Large intestine (tissue), 3 donors: ENCODE measurements around the gene ZFPM1. TPM values are rescaled to one million over a fixed set of nuclear protein-coding genes. Genes with fewer than 3 reads are reported as not detected.

Experiments used
- DNase-seq, 2 donors: peaks; one replicate each; pipeline versions ENCODE4 v3.0.0 to v3.0.0-alpha.2; 2013
- H3K27ac ChIP-seq: one replicate; pipeline ENCODE4 v1.5.1; 2013; ENCODE audit warnings: low read length
- H3K27me3 ChIP-seq: 2 replicates; pipeline ENCODE4 v1.6.1; 2013; ENCODE audit warnings: low read length; ENCODE audit not compliant: control insufficient read depth, insufficient read depth
- H3K36me3 ChIP-seq: 2 replicates; pipeline ENCODE4 v1.6.1; 2013; ENCODE audit warnings: low read length; ENCODE audit not compliant: control insufficient read depth, insufficient read depth
- H3K4me1 ChIP-seq: one replicate; pipeline ENCODE4 v1.6.1; 2013; ENCODE audit warnings: low read length; ENCODE audit not compliant: control insufficient read depth, insufficient read depth
- H3K4me3 ChIP-seq: one replicate; pipeline ENCODE4 v1.5.1; 2013; ENCODE audit warnings: low read length
- H3K9me3 ChIP-seq: one replicate; pipeline ENCODE4 v1.6.1; 2013; ENCODE audit warnings: mild to moderate bottlenecking, low read depth, low read length, moderate library complexity; ENCODE audit not compliant: control insufficient read depth
- WGBS: methylation state at CpG from one replicate; pipeline ENCODE4 v1.1.5; 2013; ENCODE audit warnings: low lambda C conversion rate; ENCODE audit not compliant: insufficient coverage; 5-methylcytosine and 5-hydroxymethylcytosine counted together
- polyA plus RNA-seq: library from polyadenylated mRNA; unstranded; fragments of 120-200 nt; gene quantifications from one replicate; pipeline ENCODE4 v1.2.1, GENCODE V29; 2013

ZFPM1 gene
- polyA plus RNA-seq, 1 donor = 27.2 TPM

- no CpG with 5 or more reads among the region's 27 CpGs for WGBS
- peaks cover 54% of the 10 kb centered on the region for H3K36me3 ChIP-seq
- H3K4me3 ChIP-seq = no peak overlapping the region
- H3K27me3 ChIP-seq = no peaks in the 10 kb centered on the region
- H3K4me1 ChIP-seq = peaks cover 57% of the 10 kb centered on the region
- DNase-seq = no peak
- peak overlapping the region; percentile 64 for H3K27ac ChIP-seq
- no peaks in the 10 kb centered on the region for H3K9me3 ChIP-seq
These were observed 77.2 kb downstream of the ZFPM1 start for GRCh38 chr16:88530051-88530857.

GRCh38 chr16:88530858-88531203 is 77.8 kb downstream of the ZFPM1 start:
- peak overlapping the region; percentile 64 for H3K27ac ChIP-seq
- no peaks in the 10 kb centered on the region for H3K27me3 ChIP-seq
- peaks cover 56% of the 10 kb centered on the region for H3K36me3 ChIP-seq
- H3K9me3 ChIP-seq = no peaks in the 10 kb centered on the region
- H3K4me1 ChIP-seq = peaks cover 51% of the 10 kb centered on the region
- H3K4me3 ChIP-seq = no peak overlapping the region
- peak; percentile 47 to 77 for DNase-seq
- WGBS = no CpG with 5 or more reads among the region's 11 CpGs

DNA sequence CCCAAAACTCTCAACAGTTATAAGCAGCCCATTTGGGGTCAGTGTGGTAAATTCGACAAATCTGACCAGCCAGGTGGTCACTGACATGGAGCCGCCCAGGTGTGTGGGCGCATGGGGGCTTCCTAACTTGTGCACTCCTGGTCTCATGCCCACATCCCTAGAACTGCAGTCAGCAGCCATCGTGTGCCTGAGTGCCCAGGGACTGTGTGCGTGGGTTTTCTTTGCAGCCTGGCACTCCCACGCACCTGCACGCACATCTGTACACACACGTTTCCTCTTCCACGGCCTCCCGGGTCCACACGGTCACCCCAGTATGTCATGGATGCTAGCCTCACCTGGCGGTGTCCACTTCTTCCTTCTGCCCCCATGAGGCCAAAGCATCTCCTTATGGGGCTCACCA is 78.3 kb downstream of the ZFPM1 start:
- peaks cover 59% of the 10 kb centered on the region for H3K36me3 ChIP-seq
- no peak overlapping the region for H3K4me3 ChIP-seq
- no peak for DNase-seq
- peaks cover 46% of the 10 kb centered on the region for H3K4me1 ChIP-seq
- no peaks in the 10 kb centered on the region for H3K27me3 ChIP-seq
- no CpG with 5 or more reads among the region's 12 CpGs for WGBS
- H3K9me3 ChIP-seq = no peaks in the 10 kb centered on the region
- H3K27ac ChIP-seq = peak overlapping the region; percentile 41

DNA sequence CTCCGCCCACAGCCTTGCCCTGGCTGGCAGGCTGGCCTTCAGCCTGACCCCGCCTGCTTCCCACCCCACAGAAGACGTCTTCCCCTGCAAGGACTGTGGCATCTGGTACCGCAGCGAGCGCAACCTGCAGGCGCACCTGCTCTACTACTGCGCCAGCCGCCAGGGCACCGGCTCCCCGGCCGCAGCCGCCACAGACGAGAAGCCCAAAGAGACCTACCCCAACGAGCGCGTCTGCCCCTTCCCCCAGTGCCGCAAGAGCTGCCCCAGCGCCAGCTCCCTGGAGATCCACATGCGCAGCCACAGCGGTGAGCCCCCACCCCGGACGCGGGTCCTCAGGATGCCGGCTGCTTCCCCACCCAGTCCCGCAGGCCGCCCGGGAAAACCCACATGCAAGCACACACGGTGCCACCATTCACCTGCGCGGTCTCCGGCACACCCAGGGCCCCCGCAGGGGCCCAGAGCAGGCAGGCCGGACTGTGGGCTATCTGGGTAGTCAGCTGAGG is 78.9 kb downstream of the ZFPM1 start:
- Histone ChIP-seq H3K27me3 (no peaks in the 10 kb centered on the region), H3K27ac (no peak overlapping the region), H3K9me3 (no peaks in the 10 kb centered on the region), H3K4me1 (peaks cover 40% of the 10 kb centered on the region), H3K36me3 (peaks cover 59% of the 10 kb centered on the region), H3K4me3 (no peak overlapping the region)
- DNase-seq = no peak
- WGBS = no CpG with 5 or more reads among the region's 34 CpGs

GRCh38 chr16:88532434-88533241 is 79.6 kb downstream of the ZFPM1 start:
- Histone ChIP-seq H3K36me3 (peaks cover 59% of the 10 kb centered on the region), H3K4me1 (peaks cover 33% of the 10 kb centered on the region), H3K4me3 (no peak overlapping the region), H3K27ac (no peak overlapping the region), H3K9me3 (no peaks in the 10 kb centered on the region), H3K27me3 (no peaks in the 10 kb centered on the region)
- no CpG with 5 or more reads among the region's 37 CpGs for WGBS
- no peak for DNase-seq

- Histone ChIP-seq H3K27ac (no peak overlapping the region), H3K4me1 (peaks cover 28% of the 10 kb centered on the region), H3K36me3 (peaks cover 51% of the 10 kb centered on the region)
These were observed 80.4 kb downstream of the ZFPM1 start for GRCh38 chr16:88533381-88533917.

GRCh38 chr16:88533932-88534637 is 81.0 kb downstream of the ZFPM1 start:
- Histone ChIP-seq H3K4me3 (no peak overlapping the region), H3K9me3 (no peaks in the 10 kb centered on the region), H3K36me3 (peaks cover 45% of the 10 kb centered on the region), H3K27ac (no peak overlapping the region), H3K4me1 (peaks cover 25% of the 10 kb centered on the region), H3K27me3 (peaks cover 4% of the 10 kb centered on the region)
- DNase-seq = peak in 1 of 2 donors; percentile 35
- no CpG with 5 or more reads among the region's 114 CpGs for WGBS

More at GRCh38 chr16:88533381-88533917, 80.4 kb downstream of the ZFPM1 start:
- Histone ChIP-seq H3K9me3 (no peaks in the 10 kb centered on the region), H3K27me3 (no peaks in the 10 kb centered on the region), H3K4me3 (no peak overlapping the region)
- no CpG with 5 or more reads among the region's 79 CpGs for WGBS
- no peak for DNase-seq

GRCh38 chr16:88534638-88535190 is 81.6 kb downstream of the ZFPM1 start:
- WGBS = 80% methylated on average over 1 of the region's 65 CpGs
- no peak for DNase-seq

GRCh38 chr16:88535191-88535856 is 82.2 kb downstream of the ZFPM1 start:
- Histone ChIP-seq H3K4me3 (no peak overlapping the region), H3K36me3 (peaks cover 33% of the 10 kb centered on the region), H3K27me3 (peaks cover 16% of the 10 kb centered on the region), H3K4me1 (peaks cover 24% of the 10 kb centered on the region), H3K27ac (no peak overlapping the region), H3K9me3 (no peaks in the 10 kb centered on the region)
- WGBS = no CpG with 5 or more reads among the region's 22 CpGs
- no peak for DNase-seq

More at GRCh38 chr16:88534638-88535190, 81.6 kb downstream of the ZFPM1 start:
- Histone ChIP-seq H3K36me3 (peaks cover 39% of the 10 kb centered on the region), H3K9me3 (no peaks in the 10 kb centered on the region), H3K27me3 (peaks cover 10% of the 10 kb centered on the region), H3K4me1 (peaks cover 25% of the 10 kb centered on the region), H3K27ac (no peak overlapping the region), H3K4me3 (no peak overlapping the region)
